ENCODE data around the gene KCNN4. TPM values are rescaled to one million over a fixed set of nuclear protein-coding genes. Genes with fewer than 3 reads are reported as not detected.

Gene KCNN4
- total and polyA plus RNA-seq, 2 of the 13 experiments (the other 11 are each of a cell fraction or from before 2014, with no cell fraction given): 0.13 to 0.25 TPM

- 20% methylated on average over 11 of the region's 12 CpGs for WGBS (ENCODE audit: low lambda C conversion rate)
- H4K20me1 ChIP-seq (ENCODE audit: insufficient read depth, low read length): no peaks in the 10 kb centered on the region
- no peaks in the 10 kb centered on the region for H3K9me3 ChIP-seq (ENCODE audit: low read length)
- H3K36me3 ChIP-seq (replicated peaks in 1 of 2; ENCODE audit: control insufficient read depth in 1 of 2, insufficient read depth in 2 of 2, low read length in 2 of 2): no peaks in the 10 kb centered on the region
- no peak within 1 kb of the TSS for H3K4me2 ChIP-seq (ENCODE audit: low read depth, low read length)
- H3K79me2 ChIP-seq (ENCODE audit: insufficient read depth, low read length): no peaks in the 10 kb centered on the region
- BruUV-seq (replicated peaks): no TSS peak
- no peak within 1 kb of the TSS for H3K27ac ChIP-seq (ENCODE audit: extremely low read length, insufficient read depth, low read length)
- no peak within 1 kb of the TSS for H3K4me3 ChIP-seq (replicated peaks in 1 of 3; ENCODE audit: insufficient read depth in 1 of 3, low read depth in 2 of 3, low read length in 3 of 3)
- FAIRE-seq: no peak
- H2AFZ ChIP-seq (ENCODE audit: low read length): no peak within 1 kb of the TSS
- TF ChIP-seq TAF1 (CRISPR knock-in tag; IDR thresholded peaks at IDR 0.05): no peak
- no peak for TF ChIP-seq KLF12 (CRISPR knock-in tag; IDR thresholded peaks at IDR 0.05; ENCODE audit: borderline replicate concordance)
- TF ChIP-seq FOXK2 (IDR thresholded peaks at IDR 0.05): no peak
- no peak for TF ChIP-seq ZNF652 (CRISPR knock-in tag; IDR thresholded peaks at IDR 0.05; ENCODE audit: borderline replicate concordance, low read depth)
- TF ChIP-seq ZNF235 (CRISPR knock-in tag; IDR thresholded peaks at IDR 0.05; ENCODE audit: borderline replicate concordance): no peak
- no peak for TF ChIP-seq SMAD1 (CRISPR knock-in tag; IDR thresholded peaks at IDR 0.05; ENCODE audit: borderline replicate concordance, low read depth)
- TF ChIP-seq NR2C2 (CRISPR knock-in tag; IDR thresholded peaks at IDR 0.05; ENCODE audit: borderline replicate concordance): no peak
- TF ChIP-seq JUND (CRISPR knock-in tag; IDR thresholded peaks at IDR 0.05): no peak
- TF ChIP-seq, protein P1, sequence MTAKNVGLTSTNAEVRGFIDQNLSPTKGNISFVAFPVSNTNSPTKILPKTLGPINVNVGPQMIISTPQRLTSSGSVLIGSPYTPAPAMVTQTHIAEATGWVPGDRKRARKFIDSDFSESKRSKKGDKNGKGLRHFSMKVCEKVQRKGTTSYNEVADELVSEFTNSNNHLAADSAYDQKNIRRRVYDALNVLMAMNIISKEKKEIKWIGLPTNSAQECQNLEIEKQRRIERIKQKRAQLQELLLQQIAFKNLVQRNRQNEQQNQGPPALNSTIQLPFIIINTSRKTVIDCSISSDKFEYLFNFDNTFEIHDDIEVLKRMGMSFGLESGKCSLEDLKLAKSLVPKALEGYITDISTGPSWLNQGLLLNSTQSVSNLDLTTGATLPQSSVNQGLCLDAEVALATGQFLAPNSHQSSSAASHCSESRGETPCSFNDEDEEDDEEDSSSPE (CRISPR knock-in tag; IDR thresholded peaks at IDR 0.05): no peak
- TF ChIP-seq CEBPG (CRISPR knock-in tag; IDR thresholded peaks at IDR 0.05): no peak
- no peak for TF ChIP-seq MAZ (IDR thresholded peaks at IDR 0.05; ENCODE audit: borderline replicate concordance, low read depth, low read length)
- no peak for TF ChIP-seq MAZ (CRISPR knock-in tag; IDR thresholded peaks at IDR 0.05; ENCODE audit: low read depth)
- no peak for TF ChIP-seq WIZ (CRISPR knock-in tag; IDR thresholded peaks at IDR 0.05)
- TF ChIP-seq SNAPC2 (CRISPR knock-in tag; IDR thresholded peaks at IDR 0.05): no peak
- no peak for TF ChIP-seq ZNF746 (CRISPR knock-in tag; IDR thresholded peaks at IDR 0.05)
- no peak for TF ChIP-seq EP300 (IDR thresholded peaks at IDR 0.05; ENCODE audit: low read depth in 2 of 2, low read length in 2 of 2)
- TF ChIP-seq EP300 (CRISPR knock-in tag; IDR thresholded peaks at IDR 0.05; ENCODE audit: borderline replicate concordance): no peak
- TF ChIP-seq ZNF432 (CRISPR knock-in tag; IDR thresholded peaks at IDR 0.05; ENCODE audit: borderline replicate concordance): no peak
- TF ChIP-seq DPF2 (CRISPR knock-in tag; IDR thresholded peaks at IDR 0.05; ENCODE audit: borderline replicate concordance, low read depth): no peak
- ChIA-PET CTCF (ENCODE audit: low intra/inter-chr PET ratio, low total read pairs) (no interaction called here), POLR2A (no interaction called here)
- intact Hi-C loops (cut with micrococcal nuclease; ENCODE audit: unreplicated experiment): no loop called here
- in situ Hi-C loops (cut with HindIII; ENCODE audit: extremely low pct_ligation_motif_present, low pct_unique_long_range_greater_than_20kb): no loop called here
- H3K9ac ChIP-seq (ENCODE audit: insufficient read depth, low read depth, low read length): no peak within 1 kb of the TSS
- H3K4me1 ChIP-seq (ENCODE audit: insufficient read depth, low read length): no peaks in the 10 kb centered on the region
- DNase-seq (ENCODE audit: low spot score): no peak
- no peak for ATAC-seq
- peaks cover 0 to 4% of the 10 kb centered on the region in 2 experiments; a peak in 3 of 5 replicates for H3K27me3 ChIP-seq (ENCODE audit: control insufficient read depth in 1 of 2, insufficient read depth in 2 of 2, low read length in 2 of 2)
Observed at GRCh38 chr19:43802216-43802951, 21.6 kb upstream of the KCNN4 start, which contains the start of gene LYPD5. TSS of gene LYPD5 (minus strand) at chr19:43802447. CDS start at chr19:43802380, 67 bp downstream.
